PC-3 (cell line): ENCODE results near the gene AHNAK. TPM values are rescaled to one million over a fixed set of nuclear protein-coding genes. Genes with fewer than 3 reads are reported as not detected.

Experiments used
- ATAC-seq: fragments of 200-7000 bp; cut with Tn5 transposase; 2 replicates; pipeline ENCODE4 v1.9.1; 2020; ENCODE audit warnings: mild to moderate bottlenecking, moderate library complexity
- BruUV-seq: library from RNA; stranded (reverse); fragments of 400-500 nt; replicated peaks from 2 replicates; lab custom pipeline; 2021; lab: Mats Ljungman, UMichigan
- CTCF ChIA-PET: fragments of 300-600 bp; sonication (Branson Sonifier 250); formaldehyde crosslinking; loops from one replicate; lab custom pipeline; 2022; ENCODE audit warnings: antibody characterized with exemption; lab: Charles Lee
- POLR2A ChIA-PET: fragments of 300-600 bp; sonication (Branson Sonifier 250); formaldehyde crosslinking; loops from one replicate; lab custom pipeline; 2022; ENCODE audit warnings: antibody characterized with exemption; ENCODE audit not compliant: unreplicated experiment; lab: Charles Lee
- DNase-seq: peaks from one replicate; pipeline ENCODE4 v3.0.0-alpha.2; 2015
- H2AFZ ChIP-seq: fragments of 300-600 bp; sonication (generic); 2 replicates; pipeline ENCODE4 v1.6.0; 2016; ENCODE audit warnings: antibody characterized with exemption, low read length
- H3F3A ChIP-seq: fragments of 300-600 bp; sonication (generic); one replicate; pipeline ENCODE4 v1.6.0; 2017; ENCODE audit warnings: antibody characterized with exemption, low read length, control low read depth, mild to moderate bottlenecking; ENCODE audit not compliant: unreplicated experiment
- H3K27ac ChIP-seq: fragments of 300-600 bp; sonication (generic); 2 replicates; pipeline ENCODE4 v1.5.1; 2016; ENCODE audit warnings: mild to moderate bottlenecking, low read length
- H3K27me3 ChIP-seq: fragments of 300-600 bp; sonication (generic); 2 replicates; pipeline ENCODE4 v1.6.1; 2016; ENCODE audit warnings: low read length, mixed read lengths
- H3K36me3 ChIP-seq: fragments of 300-600 bp; sonication (generic); 2 replicates; pipeline ENCODE4 v1.6.1; 2016; ENCODE audit warnings: low read depth, mixed run types, low read length, mixed read lengths
- H3K4me1 ChIP-seq: fragments of 300-600 bp; sonication (generic); 2 replicates; pipeline ENCODE4 v1.5.1; 2016; ENCODE audit warnings: low read length; ENCODE audit not compliant: insufficient read depth
- H3K4me2 ChIP-seq: fragments of 300-600 bp; sonication (generic); 2 replicates; pipeline ENCODE4 v1.6.0; 2016; ENCODE audit warnings: low read length
- H3K4me3 ChIP-seq: fragments of 300-600 bp; sonication (generic); 2 replicates; pipeline ENCODE4 v1.5.1; 2016; ENCODE audit warnings: mild to moderate bottlenecking, low read length, mixed read lengths
- H3K79me2 ChIP-seq: fragments of 300-600 bp; sonication (generic); 2 replicates; pipeline ENCODE4 v1.6.1; 2017; ENCODE audit warnings: low read length, mixed read lengths
- H3K9ac ChIP-seq: fragments of 300-600 bp; sonication (generic); 2 replicates; pipeline ENCODE4 v1.6.0; 2016; ENCODE audit warnings: mild to moderate bottlenecking, low read length
- H3K9me2 ChIP-seq: fragments of 300-600 bp; sonication (generic); replicated peaks from 2 replicates; pipeline ENCODE4 v1.6.1; 2016; ENCODE audit warnings: mixed run types, low read length, mixed read lengths
- H3K9me3 ChIP-seq: fragments of 300-600 bp; sonication (generic); 2 replicates; pipeline ENCODE4 v1.6.1; 2016; ENCODE audit warnings: low read length, mixed read lengths
- H4K20me1 ChIP-seq: fragments of 300-600 bp; sonication (generic); 2 replicates; pipeline ENCODE4 v1.6.1; 2016; ENCODE audit warnings: low read length, mixed read lengths
- CTCF ChIP-seq: fragments of 300-600 bp; sonication (generic); conservative IDR thresholded peaks from 2 replicates; pipeline ENCODE4 v1.5.1; 2017; ENCODE audit warnings: antibody characterized with exemption, low read depth, mild to moderate bottlenecking, low read length
- EZH2 ChIP-seq: fragments of 300-600 bp; sonication (generic); IDR thresholded peaks from one replicate; pipeline ENCODE4 v1.6.1; 2017; ENCODE audit warnings: antibody characterized with exemption, mild to moderate bottlenecking, low read length; ENCODE audit not compliant: unreplicated experiment
- EZH2phosphoT487 ChIP-seq: fragments of 300-600 bp; sonication (generic); IDR thresholded peaks from 2 replicates; pipeline ENCODE4 v1.6.1; 2018; ENCODE audit warnings: mild to moderate bottlenecking, antibody characterized with exemption, low read length, borderline replicate concordance
- intact Hi-C: fragments of 100-400 bp; cut with micrococcal nuclease; formaldehyde crosslinking; loops from 2 replicates; pipeline ENCODE4 v1.9.0; 2023
- total RNA-seq: library from RNA; depleted of rRNA; stranded (reverse); fragments of >200 nt; gene quantifications from 2 replicates; pipeline ENCODE4 v1.2.3, GENCODE V29; 2014

AHNAK gene
- total RNA-seq, 1 experiment from 2014 or later: 287 TPM

- ChIA-PET POLR2A (no interaction called here), CTCF (no interaction called here)
Observed at GRCh38 chr11:62493801-62494200, 52.8 kb downstream of the AHNAK start.

GRCh38 chr11:62492586-62492985 lies 54.0 kb downstream of the AHNAK start:
- CTCF ChIA-PET: no interaction called here
- Histone ChIP-seq H3K36me3 (no peaks in the 10 kb centered on the region), H3K9ac (no peak overlapping the region), H3K4me1 (peaks cover 9% of the 10 kb centered on the region), H3K27me3 (no peaks in the 10 kb centered on the region), H3K79me2 (no peaks in the 10 kb centered on the region), H3F3A (no peaks in the 10 kb centered on the region), H3K4me2 (no peak overlapping the region), H3K9me3 (no peaks in the 10 kb centered on the region), H3K9me2 (no peaks in the 10 kb centered on the region), H3K27ac (no peak overlapping the region), H4K20me1 (no peaks in the 10 kb centered on the region), H3K4me3 (no peak overlapping the region), H2AFZ (no peak overlapping the region)
- no peak for DNase-seq
- no peak for ATAC-seq
- intact Hi-C loops: no loop called here
- BruUV-seq: no TSS peak
- TF ChIP-seq EZH2phosphoT487 (no peak), EZH2 (no peak), CTCF (no peak)
- POLR2A ChIA-PET: no interaction called here

More at GRCh38 chr11:62493801-62494200, 52.8 kb downstream of the AHNAK start:
- H4K20me1 ChIP-seq: no peaks in the 10 kb centered on the region
- H2AFZ ChIP-seq: no peak overlapping the region
- intact Hi-C loops: no loop called here
- no peak overlapping the region for H3K4me2 ChIP-seq
- H3F3A ChIP-seq: no peaks in the 10 kb centered on the region
- H3K9me2 ChIP-seq: no peaks in the 10 kb centered on the region
- TF ChIP-seq EZH2phosphoT487: no peak
- no peak for TF ChIP-seq EZH2
- ATAC-seq (no peak), DNase-seq (no peak)
- no peaks in the 10 kb centered on the region for H3K36me3 ChIP-seq
- H3K79me2 ChIP-seq: no peaks in the 10 kb centered on the region
- BruUV-seq: no TSS peak
- H3K9me3 ChIP-seq: no peaks in the 10 kb centered on the region
- no peak overlapping the region for H3K4me3 ChIP-seq
- H3K27me3 ChIP-seq: no peaks in the 10 kb centered on the region
- peaks cover 15% of the 10 kb centered on the region for H3K4me1 ChIP-seq
- H3K9ac ChIP-seq: no peak overlapping the region
- H3K27ac ChIP-seq: no peak overlapping the region

GRCh38 chr11:62491571-62492329 lies 54.9 kb downstream of the AHNAK start:
- Histone ChIP-seq H2AFZ (no peak overlapping the region), H3K27ac (no peak overlapping the region), H3K4me2 (no peak overlapping the region), H3K36me3 (no peaks in the 10 kb centered on the region), H3K9me3 (no peaks in the 10 kb centered on the region), H3K9me2 (no peaks in the 10 kb centered on the region), H3F3A (no peaks in the 10 kb centered on the region), H3K4me1 (peaks cover 1% of the 10 kb centered on the region), H3K27me3 (no peaks in the 10 kb centered on the region), H3K9ac (no peak overlapping the region), H4K20me1 (no peaks in the 10 kb centered on the region), H3K79me2 (no peaks in the 10 kb centered on the region), H3K4me3 (no peak overlapping the region)
- ChIA-PET CTCF (no interaction called here), POLR2A (no interaction called here)
- intact Hi-C loops: no loop called here
- DNase-seq: no peak
- ATAC-seq: no peak
- no TSS peak for BruUV-seq
- TF ChIP-seq CTCF: no peak
- no peak for TF ChIP-seq EZH2phosphoT487
- no peak for TF ChIP-seq EZH2
